Measurements from ENCODE around the gene MFSD1. TPM values are rescaled to one million over a fixed set of nuclear protein-coding genes. Genes with fewer than 3 reads are reported as not detected.

The MFSD1 gene
- total RNA-seq, 1 donor from 2014 or later, result 59.2 TPM

Other genes starting within 250 kb of the MFSD1 start
- 4.3 and 6.3 TPM in 2 replicates for gene MLF1, start 230.9 kb upstream of the MFSD1 start, total RNA-seq
- 72.0 and 87.9 TPM in 2 replicates for gene GFM1, start 157.5 kb upstream of the MFSD1 start, total RNA-seq
- gene LXN, start 129.4 kb upstream of the MFSD1 start, total RNA-seq, result 161 and 179 TPM in 2 replicates
- gene RARRES1, start 69.6 kb upstream of the MFSD1 start, total RNA-seq, result 2.4 and 4.9 TPM in 2 replicates

Measured in pulmonary artery endothelial cell (primary cell).